CD4-positive, alpha-beta T cell treated with Interleukin-10 for 1 hour (primary cell): ENCODE measurements around the gene POU6F1.
A peak's percentile ranks its signal among the peaks of the same experiment; 100 is the strongest.
"Not testable (repeated sequence)": the region's sequence is repeated elsewhere in the genome, so short reads cannot be mapped to it uniquely, and the experiment has no call there.

ENCODE experiments used
- DNase-seq: peaks from one replicate; pipeline ENCODE4 v3.0.0-alpha.2; 2020

POU6F1 gene

GRCh38 chr12:51217968-51218606, at the start of gene POU6F1:
Gene POU6F1, minus strand, starts transcription at chr12:51218062. Its CDS starts 11,226 bp downstream, at chr12:51206836.
- peak; percentile 84 for DNase-seq

DNA sequence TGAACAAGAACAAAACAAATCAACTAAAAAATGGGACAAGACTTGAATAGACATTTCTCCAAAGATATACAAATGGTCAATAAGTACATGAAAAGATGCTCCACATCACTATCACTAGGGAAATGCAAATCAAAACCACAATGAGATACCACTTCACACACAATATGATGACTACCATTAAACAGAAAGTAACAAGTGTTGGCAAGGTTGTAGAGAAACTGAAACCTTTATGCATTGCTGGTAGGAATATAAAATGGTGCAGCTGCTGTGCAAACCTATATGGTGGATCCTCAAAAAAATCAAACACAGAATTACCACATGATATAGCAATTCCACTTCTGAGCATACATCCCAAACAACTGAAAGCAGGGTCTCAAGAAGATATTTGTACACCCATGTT, 47.2 kb upstream of the POU6F1 start:
- DNase-seq: peak; percentile 51

- DNase-seq: no peak
Measured at GRCh38 chr12:51264297-51264696, 46.4 kb upstream of the POU6F1 start.

- DNase-seq: no peak
Measured at GRCh38 chr12:51263341-51263740, 45.5 kb upstream of the POU6F1 start.

DNA sequence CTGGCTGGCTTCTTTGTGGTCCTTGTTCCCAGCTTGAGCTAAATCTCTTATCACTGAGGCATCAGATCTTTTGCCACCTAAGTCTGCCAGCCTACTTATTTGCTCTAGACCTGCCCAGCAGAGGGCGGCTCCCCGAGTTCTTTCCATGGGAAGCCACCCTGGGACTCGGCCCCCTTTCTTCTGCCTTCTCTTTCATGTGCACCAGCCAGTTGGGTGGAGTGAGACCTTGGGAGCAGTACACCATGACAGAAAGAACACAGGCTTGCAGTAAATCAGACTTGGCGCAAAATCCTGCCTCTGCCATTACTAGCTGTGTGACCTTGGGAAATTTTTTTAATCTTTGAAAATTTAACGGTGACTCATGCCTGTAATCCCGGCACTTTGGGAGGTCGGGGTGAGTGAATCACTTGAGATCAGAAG, 44.9 kb upstream of the POU6F1 start:
- peak; percentile 48 for DNase-seq

- not testable (repeated sequence) for DNase-seq
Measured at GRCh38 chr12:51259600-51259999, 41.7 kb upstream of the POU6F1 start.

- no peak for DNase-seq
Measured at GRCh38 chr12:51254536-51254935, 36.7 kb upstream of the POU6F1 start.

GRCh38 chr12:51253276-51253675, 35.4 kb upstream of the POU6F1 start:
- DNase-seq: no peak

GRCh38 chr12:51247523-51248206, 29.8 kb upstream of the POU6F1 start:
- DNase-seq: no peak

DNA sequence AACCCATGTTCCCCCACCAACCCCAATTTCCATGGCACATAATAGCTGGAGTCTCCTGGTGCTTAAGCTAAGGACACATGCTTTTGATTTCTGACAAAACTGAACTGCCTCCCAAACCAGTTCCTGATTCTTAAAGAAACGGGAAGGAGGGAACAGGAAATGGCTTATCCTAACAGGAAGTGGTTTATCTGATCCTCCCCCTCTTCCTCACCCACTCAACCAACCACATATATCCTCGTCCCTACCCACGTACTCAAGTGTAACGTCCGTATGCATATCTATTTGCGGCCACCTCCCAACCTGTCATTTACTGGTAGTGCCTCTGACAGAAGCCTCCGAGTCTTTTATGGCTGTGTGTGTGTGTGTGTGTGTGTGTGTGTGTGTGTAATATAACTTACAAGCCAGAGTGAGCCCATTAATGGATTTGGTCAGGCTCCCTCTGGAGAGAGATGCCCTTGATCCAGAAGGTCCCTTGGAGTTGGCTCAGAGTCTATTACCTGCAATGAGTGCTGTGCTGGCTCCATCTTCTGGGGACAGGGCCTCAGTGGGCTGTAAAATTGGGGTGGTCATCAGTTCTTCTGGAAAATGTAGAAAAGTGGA, 28.5 kb upstream of the POU6F1 start:
- peak; percentile 79 for DNase-seq

DNA sequence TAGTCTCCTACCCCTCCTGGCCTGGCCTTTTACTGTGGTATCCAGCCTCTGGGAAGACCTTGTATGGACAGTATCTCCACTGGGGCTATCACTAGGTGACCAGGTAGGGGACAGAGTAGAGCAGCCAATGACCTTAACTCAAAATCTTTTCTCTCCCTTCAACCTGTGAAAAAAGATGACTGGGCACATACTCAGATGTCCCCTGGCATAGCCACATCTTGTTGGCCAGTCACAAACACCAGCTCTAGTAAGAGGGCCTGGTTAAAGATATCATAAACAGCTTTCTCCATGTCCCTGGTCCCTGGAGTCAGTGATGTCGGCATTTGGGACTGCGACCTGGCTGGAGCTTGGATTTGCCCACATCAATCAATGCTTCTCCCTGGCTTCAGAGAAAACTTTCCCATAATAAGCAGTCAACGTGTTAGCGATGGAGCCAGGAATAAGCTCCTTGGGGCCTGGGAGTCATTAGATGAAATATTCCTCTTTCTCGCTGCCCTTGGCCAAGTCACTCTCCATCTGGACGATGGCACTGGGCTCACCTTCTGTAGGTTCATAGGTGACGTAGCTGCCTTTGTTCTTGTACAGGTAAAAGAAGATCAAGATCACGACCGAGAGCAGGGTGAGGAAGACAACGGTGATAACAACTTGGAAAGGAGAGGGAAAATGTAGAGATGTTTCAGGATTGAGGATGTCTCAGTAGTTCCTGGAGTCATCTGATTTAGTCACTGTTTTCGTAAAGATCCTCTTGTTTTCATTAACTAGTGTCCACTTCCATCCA, 27.8 kb upstream of the POU6F1 start:
- DNase-seq: no peak

DNA sequence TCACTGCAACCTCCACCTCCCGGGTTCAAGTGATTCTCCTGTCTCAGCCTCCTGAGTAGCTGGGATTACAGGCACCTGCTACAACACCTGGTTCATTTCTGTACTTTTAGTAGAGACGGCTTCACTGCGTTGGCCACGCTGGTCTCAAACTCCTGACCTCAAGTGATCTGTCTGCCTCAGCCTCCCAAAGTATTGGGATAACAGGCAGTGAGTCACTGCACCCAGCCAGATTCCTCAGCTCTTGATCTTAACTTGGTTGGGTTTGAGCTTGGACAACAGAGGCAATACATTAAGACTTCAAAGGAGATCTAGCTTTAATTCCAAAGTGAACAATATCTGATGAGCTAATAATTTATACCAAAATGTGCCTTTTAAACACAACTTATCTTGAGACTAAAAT, 26.4 kb upstream of the POU6F1 start:
- DNase-seq: no peak

DNA sequence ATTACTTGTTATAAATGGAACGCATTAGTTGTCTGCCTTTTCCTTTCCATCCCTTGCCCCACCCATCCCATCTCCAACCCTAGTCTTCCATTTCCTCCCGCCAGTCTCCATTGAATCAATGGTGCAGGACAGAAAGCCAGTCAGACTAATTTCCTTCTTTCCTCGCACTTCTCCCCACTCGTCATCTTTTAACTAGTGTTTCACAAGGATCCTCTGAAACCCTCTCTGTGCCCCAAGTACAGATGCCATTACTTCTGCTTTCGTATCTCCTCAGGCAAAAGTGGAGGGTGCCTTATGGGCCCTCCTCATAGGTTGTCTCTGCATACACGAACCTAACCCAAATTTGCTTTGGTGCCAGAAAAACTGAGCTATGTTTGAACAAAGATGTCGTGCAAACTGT, 25.0 kb upstream of the POU6F1 start:
- DNase-seq: no peak

DNA sequence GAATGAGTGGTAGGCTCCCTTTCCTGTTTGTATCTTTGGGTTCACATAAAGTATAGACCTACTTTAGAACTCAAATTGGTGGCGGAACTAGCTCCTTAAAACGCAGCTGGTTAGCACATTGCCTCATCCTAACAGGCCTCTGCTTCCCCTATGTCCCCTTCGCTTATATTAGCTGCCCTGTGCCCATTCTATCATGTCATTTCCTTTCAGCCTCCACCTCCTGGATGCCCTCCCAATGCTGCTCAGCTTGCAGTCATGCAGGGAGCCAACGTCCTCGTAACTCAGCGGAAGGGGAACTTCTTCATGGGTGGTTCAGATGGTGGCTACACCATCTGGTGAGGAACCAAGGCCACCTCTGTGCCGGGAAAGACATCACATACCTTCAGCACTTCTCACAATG, 24.3 kb upstream of the POU6F1 start:
- peak; percentile 24 for DNase-seq

- DNase-seq: no peak
Measured at GRCh38 chr12:51240971-51241370, 23.1 kb upstream of the POU6F1 start.

GRCh38 chr12:51238510-51239334, 20.9 kb upstream of the POU6F1 start, which contains the start of gene DAZAP2:
Gene DAZAP2, plus strand, starts transcription at chr12:51238826. Its CDS starts 82 bp downstream, at chr12:51238908.
- peak; percentile 96 for DNase-seq

- DNase-seq: no peak
Measured at GRCh38 chr12:51238037-51238509, 20.2 kb upstream of the POU6F1 start.

DNA sequence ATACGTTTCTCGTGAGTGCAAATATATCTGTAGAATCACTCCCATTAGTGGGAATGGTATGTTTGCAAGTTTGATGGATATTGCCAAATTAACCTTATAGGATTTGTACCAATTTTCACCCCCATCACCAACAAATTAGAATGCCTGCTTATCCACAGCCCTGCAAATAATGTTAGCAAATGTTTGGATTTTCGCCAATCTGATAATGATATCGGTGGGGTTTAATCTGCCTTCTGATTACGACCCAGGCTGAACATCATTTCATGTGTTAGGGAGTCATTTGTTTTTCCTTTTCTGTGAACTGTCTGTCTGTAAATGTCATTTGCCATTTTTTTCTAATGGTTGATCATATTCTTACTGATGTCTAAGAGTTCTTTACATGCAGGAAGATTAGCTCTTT, 16.7 kb upstream of the POU6F1 start:
- DNase-seq: no peak

DNA sequence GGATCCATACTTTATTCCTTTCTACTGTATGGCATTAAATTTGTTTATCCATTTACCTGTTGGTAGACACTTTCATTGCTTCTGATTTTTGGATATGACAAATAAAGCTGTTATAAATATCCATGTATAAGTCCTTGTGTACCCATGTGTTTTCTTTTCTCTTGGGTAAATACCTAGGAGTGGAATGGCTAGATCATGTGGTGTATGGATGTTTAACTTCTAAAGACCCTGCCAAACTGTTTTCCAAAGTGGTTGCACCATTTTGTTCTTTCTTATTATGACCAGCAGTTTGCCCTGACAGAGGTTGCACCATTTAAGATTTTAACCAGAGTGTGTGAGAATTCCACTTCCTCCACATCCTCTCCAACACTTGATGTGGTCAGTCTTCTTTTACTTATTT, 14.8 kb upstream of the POU6F1 start:
- no peak for DNase-seq

DNA sequence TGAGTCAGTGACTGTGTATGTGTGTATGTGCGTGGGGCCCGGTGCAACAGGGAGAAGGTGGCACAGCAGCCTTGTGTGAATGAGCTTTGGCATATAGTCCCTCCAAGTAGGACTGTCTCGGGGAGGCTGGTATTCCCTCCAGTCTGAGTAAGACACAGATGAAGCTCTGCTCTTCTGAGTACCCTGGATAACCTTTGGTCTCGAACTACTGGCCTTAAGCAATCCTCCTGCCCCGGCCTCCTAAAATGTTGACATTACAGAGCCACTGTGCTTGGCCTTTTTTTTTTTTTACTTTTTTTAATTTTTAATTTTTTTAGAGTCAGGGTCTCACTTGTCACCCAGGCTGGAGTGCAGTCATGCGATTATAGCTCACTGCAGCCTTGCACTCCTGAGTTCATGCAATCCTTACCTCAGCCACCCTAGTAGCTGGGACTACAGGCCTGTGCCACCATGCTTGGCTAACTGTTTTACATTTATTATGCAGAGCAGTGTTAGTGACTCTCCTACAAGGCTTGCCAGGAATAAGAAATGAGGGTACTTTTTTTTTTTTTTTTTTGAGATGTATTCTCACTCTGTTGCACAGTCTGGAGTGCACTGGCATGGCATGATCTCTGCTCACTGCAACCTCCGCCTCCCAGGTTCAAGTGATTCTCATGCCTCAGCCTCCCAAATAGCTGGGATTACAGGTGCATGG, 11.4 kb upstream of the POU6F1 start:
- DNase-seq: no peak

GRCh38 chr12:51227962-51228361, 10.1 kb upstream of the POU6F1 start:
- DNase-seq: no peak

DNA sequence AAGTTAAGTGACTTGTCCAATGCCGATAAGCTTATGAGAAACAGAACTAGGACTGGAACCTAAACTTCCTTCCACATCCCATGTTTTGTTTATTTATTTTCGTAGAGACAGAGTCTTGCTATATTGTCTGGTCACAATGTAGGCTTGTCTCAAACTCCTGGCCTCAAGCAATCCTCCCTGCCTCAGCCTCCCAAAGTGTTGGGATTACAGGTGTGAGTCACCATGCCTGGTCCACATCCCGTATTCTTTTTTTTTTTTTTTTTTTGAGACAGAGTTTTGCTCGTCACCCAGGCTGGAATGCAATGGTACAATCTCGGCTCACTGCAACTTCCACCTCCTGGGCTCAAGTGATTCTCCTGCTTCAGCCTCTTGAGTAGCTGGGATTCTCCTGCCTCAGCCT, 9.2 kb upstream of the POU6F1 start:
- not testable (repeated sequence) for DNase-seq
